Measurements from ENCODE around the gene RPS27L. TPM values are rescaled to one million over a fixed set of nuclear protein-coding genes. Genes with fewer than 3 reads are reported as not detected.

Gene RPS27L
- total and polyA plus RNA-seq, 2 of the 8 experiments (the other 6 are each of a cell fraction or from before 2014, with no cell fraction given) = 115 to 143 TPM

DNA sequence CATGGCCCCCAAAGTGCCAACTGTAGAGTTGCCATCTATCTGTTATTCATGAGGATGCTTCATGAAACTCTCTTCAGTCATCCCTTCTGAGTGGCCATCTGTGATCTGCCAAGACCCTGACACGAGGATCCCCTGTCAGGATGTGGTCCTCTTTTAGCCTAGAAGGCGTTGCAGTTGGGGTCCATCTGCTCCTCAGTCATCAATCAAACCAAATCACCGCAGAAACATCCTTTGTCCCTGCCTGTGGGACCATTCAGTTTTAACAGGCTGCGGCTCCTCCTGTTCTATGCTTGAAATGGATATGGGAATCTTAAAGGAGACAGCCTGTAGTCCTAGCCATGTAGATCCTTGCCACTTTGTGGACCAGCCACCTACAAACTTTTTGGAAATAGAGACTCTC lies 5.9 kb upstream of the RPS27L start:
- no peaks in the 10 kb centered on the region for H3K9me3 ChIP-seq (ENCODE audit: insufficient read depth in 2 of 2, low read depth in 1 of 2, low read length in 1 of 2)
- no peaks in the 10 kb centered on the region for H3K79me1 ChIP-seq (ENCODE audit: low read depth, low read length)
- no peak overlapping the region for H3K4me3 ChIP-seq (ENCODE audit: extremely low read depth in 1 of 4, insufficient read depth in 2 of 4, low read depth in 3 of 4, low read length in 4 of 4)
- no peaks in the 10 kb centered on the region for H3K4me1 ChIP-seq (replicated peaks in 1 of 4; ENCODE audit: control insufficient read depth in 3 of 4, insufficient read depth in 4 of 4, low read length in 3 of 4)
- H2BK12ac ChIP-seq (ENCODE audit: low read depth, low read length) = 0 out of 2 replicates have a peak overlapping the region, but pooled peaks have one; percentile 5
- 92% methylated on average over 4 of the region's 4 CpGs; no CpG with 5 or more reads in 1 of the 2 experiments for WGBS, 2 experiments (ENCODE audit: extremely low coverage in 1 of 2, insufficient coverage in 1 of 2, insufficient read length in 1 of 2, insufficient replicate concordance in 2 of 2, low coverage in 1 of 2, low lambda C conversion rate in 2 of 2, missing lambda C conversion rate in 1 of 2)
- H2BK20ac ChIP-seq (ENCODE audit: low read length) = no peak overlapping the region
- no peak overlapping the region for H3K56ac ChIP-seq (replicated peaks; ENCODE audit: insufficient read length, low read depth, low read length)
- H3K23me2 ChIP-seq (ENCODE audit: low read depth, low read length) = no peaks in the 10 kb centered on the region
- no peak overlapping the region for H2BK15ac ChIP-seq (ENCODE audit: low read length)
- no peaks in the 10 kb centered on the region for H4K20me1 ChIP-seq (replicated peaks in 1 of 2; ENCODE audit: control insufficient read depth in 1 of 2, insufficient read depth in 2 of 2, low read length in 2 of 2)
- H2BK5ac ChIP-seq (ENCODE audit: low read depth, low read length) = no peak overlapping the region
- no peak overlapping the region for H4K8ac ChIP-seq (ENCODE audit: extremely low read depth, insufficient read depth, low read length)
- no peaks in the 10 kb centered on the region for H3K27me3 ChIP-seq (replicated peaks in 1 of 4; ENCODE audit: control insufficient read depth in 3 of 4, extremely low read depth in 1 of 4, insufficient read depth in 3 of 4, low read length in 3 of 4)
- DNase-seq (ENCODE audit: low read depth in 1 of 2, low spot score in 2 of 2) (no peak), FAIRE-seq (no peak)
- ChIA-PET CTCF (ENCODE audit: partially characterized antibody) (no interaction called here), POLR2A (ENCODE audit: partially characterized antibody) (no interaction called here)
- no peak overlapping the region for H3K4me2 ChIP-seq (ENCODE audit: insufficient read depth in 1 of 2, low read depth in 2 of 2, low read length in 2 of 2)
- H3K14ac ChIP-seq (ENCODE audit: insufficient read length) = no peak overlapping the region
- no peak overlapping the region for H4K5ac ChIP-seq (ENCODE audit: insufficient read length, low read depth, low read length)
- H3K79me2 ChIP-seq (ENCODE audit: control insufficient read depth in 1 of 2, insufficient read depth in 2 of 2, low read length in 2 of 2) = no peaks in the 10 kb centered on the region
- no peak overlapping the region for H3K27ac ChIP-seq (ENCODE audit: low read depth, low read length)
- H3K36me3 ChIP-seq (ENCODE audit: control insufficient read depth in 2 of 4, insufficient read depth in 4 of 4, low read length in 3 of 4) = no peaks in the 10 kb centered on the region
- no peak overlapping the region for H2BK120ac ChIP-seq (replicated peaks; ENCODE audit: low read depth, low read length)
- H3K18ac ChIP-seq (ENCODE audit: extremely low read depth, low read length) = no peak overlapping the region
- H2AK5ac ChIP-seq (ENCODE audit: low read depth, low read length) = no peak overlapping the region
- no peak overlapping the region for H3K9ac ChIP-seq (replicated peaks in 1 of 4; ENCODE audit: extremely low read depth in 1 of 4, low read depth in 3 of 4, low read length in 3 of 4)
- no peak overlapping the region for H4K91ac ChIP-seq (replicated peaks; ENCODE audit: insufficient read length, low read length)
- no peak overlapping the region for H3K23ac ChIP-seq (ENCODE audit: insufficient read length)
- no peak overlapping the region for H3K4ac ChIP-seq (replicated peaks; ENCODE audit: insufficient read length, low read depth, low read length)
- no peak overlapping the region for H2AFZ ChIP-seq (ENCODE audit: low read length)
- no peak for TF ChIP-seq SRF (IDR thresholded peaks at IDR 0.05; ENCODE audit: low read depth, low read length)
- no peak for TF ChIP-seq SP1 (IDR thresholded peaks at IDR 0.05; ENCODE audit: low read depth, low read length)
- TF ChIP-seq ASH2L (IDR thresholded peaks at IDR 0.05; ENCODE audit: low read length) = no peak
- no peak for TF ChIP-seq KDM4A (IDR thresholded peaks at IDR 0.05; ENCODE audit: low read depth, low read length, severe bottlenecking)
- TF ChIP-seq SIN3A (conservative IDR thresholded peaks at IDR 0.05 in 1 of 2, IDR thresholded peaks at IDR 0.05 in 1 of 2; ENCODE audit: low read depth in 1 of 2, low read length in 2 of 2) = no peak
- no peak for TF ChIP-seq CREB1 (IDR thresholded peaks at IDR 0.05)
- no peak for TF ChIP-seq RBBP5 (IDR thresholded peaks at IDR 0.05; ENCODE audit: borderline replicate concordance, low read depth, low read length)
- TF ChIP-seq CEBPB (IDR thresholded peaks at IDR 0.05; ENCODE audit: low read depth, low read length) = no peak
- TF ChIP-seq POLR2A (IDR thresholded peaks at IDR 0.05; ENCODE audit: control extremely low read depth in 1 of 2, low read depth in 2 of 2, low read length in 2 of 2) = no peak
- no peak for TF ChIP-seq SP2 (IDR thresholded peaks at IDR 0.05; ENCODE audit: low read length)
- TF ChIP-seq POU5F1 (IDR thresholded peaks at IDR 0.05; ENCODE audit: low read depth, low read length) = no peak
- TF ChIP-seq YY1 (IDR thresholded peaks at IDR 0.05; ENCODE audit: low read depth, low read length) = no peak
- no peak for TF ChIP-seq HDAC6 (IDR thresholded peaks at IDR 0.05; ENCODE audit: low read depth, low read length)
- TF ChIP-seq RXRA (IDR thresholded peaks at IDR 0.05; ENCODE audit: insufficient read depth, low read depth, low read length) = no peak
- no peak for TF ChIP-seq SAP30 (IDR thresholded peaks at IDR 0.05; ENCODE audit: insufficient read depth, insufficient replicate concordance, low read length)
- TF ChIP-seq TCF12 (IDR thresholded peaks at IDR 0.05; ENCODE audit: low read depth, low read length) = no peak

All from H1 (cell line).